Lung microvascular endothelial cell (primary cell): ENCODE results near the gene ZBTB45. TPM values are rescaled to one million over a fixed set of nuclear protein-coding genes. Genes with fewer than 3 reads are reported as not detected.

ENCODE experiments used
- DNase-seq, 2 donors: peaks; one replicate each; pipeline versions ENCODE4 v3.0.0 to v3.0.0-alpha.2; 2010; ENCODE audit warnings: low read depth in 2 of 2
- total RNA-seq: library from RNA; depleted of rRNA; stranded (reverse); fragments of >200 nt; gene quantifications from 2 replicates; pipeline ENCODE4 v1.2.1, GENCODE V29; 2014

Gene ZBTB45
- total RNA-seq = 3.7 and 5.0 TPM in 2 replicates

DNA sequence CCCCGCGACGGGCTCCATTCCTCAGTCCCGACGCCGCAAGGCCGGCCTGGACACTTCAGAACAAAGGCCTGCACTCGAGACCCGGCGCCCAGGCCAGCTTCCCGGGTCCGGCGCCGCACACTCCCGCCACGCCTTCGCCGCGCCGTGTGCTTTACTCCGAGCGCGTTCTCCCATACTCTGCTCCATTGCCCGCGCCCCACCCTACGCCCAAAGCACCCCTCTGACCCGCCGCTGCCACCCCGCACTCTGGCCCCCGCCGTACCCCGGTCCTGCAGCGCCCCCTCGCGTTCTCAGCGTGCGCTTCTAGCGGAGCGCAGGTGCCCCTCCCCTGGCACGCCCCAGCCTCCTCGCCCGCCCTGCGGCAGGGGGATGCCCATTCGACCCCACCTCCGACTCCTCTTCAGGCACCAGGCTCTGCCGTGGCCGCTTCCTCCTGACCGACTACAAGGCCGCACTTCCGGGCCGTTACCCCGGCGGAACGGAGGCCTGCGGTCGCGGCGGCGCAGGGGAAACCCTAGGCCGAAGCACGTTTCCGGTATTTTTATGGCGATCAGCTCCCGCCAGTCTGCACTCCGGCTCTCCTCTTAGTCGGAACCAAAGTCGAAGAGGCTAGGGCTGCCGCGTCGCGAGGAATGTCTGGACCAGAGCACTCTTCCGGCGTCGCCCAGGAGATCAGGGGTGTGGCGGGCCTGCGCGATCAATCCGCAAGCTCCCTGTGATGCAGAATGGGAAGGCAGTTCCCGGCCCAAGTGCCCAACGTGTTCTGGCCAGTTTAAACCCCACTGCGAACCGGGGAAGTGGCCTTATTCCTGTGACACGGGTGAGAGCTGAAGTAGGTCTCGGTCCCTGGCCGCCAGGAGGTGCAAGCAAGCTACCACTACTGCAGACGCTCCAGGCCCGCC, at the start of gene ZBTB45:
Gene ZBTB45 (minus strand): TSS at position 456 of the 902 bp plus-strand sequence. CDS start 2,137 bp downstream, outside the sequence.
- DNase-seq = peak; percentile 93 to 97

DNA sequence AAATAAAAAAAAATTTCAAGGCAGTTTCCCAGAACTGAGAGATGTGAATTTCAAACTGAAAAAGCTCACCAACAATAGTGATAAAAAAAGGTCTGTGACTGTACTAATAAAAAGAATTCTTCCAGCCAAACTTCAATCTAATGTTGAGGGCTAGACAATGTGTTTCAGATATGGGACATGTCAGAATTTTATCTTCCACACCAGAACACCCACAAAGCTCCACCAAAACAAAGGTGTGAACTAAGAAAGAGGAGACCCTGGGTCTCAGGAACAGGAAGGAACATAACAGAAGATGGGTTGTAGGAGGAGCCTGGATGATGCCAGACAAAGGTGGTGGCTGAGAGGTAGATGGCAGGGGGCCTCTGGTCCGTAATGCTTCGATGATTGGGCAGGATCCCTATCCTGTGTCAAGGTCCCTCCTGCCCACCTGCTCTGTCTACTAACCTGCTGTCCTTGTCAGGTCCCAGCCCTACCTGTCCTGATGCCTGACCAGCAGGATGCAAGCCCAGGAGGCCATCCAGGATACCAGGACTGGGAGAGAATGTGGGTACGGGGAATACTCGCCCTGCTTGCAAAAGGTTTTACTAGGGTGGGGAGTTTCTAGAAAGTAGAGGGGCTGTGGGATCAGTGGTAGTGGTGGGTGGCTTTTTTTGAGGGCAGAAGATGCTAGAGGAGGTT, 49.0 kb upstream of the ZBTB45 start:
- DNase-seq = no peak

DNA sequence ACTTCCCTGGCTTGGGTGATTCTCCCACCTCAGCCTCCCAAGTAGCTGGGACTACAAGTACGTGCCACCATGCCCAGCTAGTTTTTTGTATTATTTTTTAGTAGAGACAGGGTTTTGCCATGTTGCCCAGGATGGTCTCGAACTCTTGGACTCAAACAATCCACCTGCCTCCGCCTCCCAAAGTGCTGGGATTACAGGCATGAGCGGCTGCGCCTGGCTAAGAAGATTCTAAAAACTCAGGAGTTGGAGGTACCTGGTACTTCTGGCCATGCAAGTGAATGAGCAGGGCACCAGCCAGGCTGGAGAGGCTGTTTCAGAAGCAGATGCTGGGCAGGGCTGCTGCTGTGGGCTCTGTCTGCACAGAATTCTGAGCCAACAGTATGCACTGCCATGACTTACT, 47.4 kb upstream of the ZBTB45 start:
- no peak for DNase-seq

DNA sequence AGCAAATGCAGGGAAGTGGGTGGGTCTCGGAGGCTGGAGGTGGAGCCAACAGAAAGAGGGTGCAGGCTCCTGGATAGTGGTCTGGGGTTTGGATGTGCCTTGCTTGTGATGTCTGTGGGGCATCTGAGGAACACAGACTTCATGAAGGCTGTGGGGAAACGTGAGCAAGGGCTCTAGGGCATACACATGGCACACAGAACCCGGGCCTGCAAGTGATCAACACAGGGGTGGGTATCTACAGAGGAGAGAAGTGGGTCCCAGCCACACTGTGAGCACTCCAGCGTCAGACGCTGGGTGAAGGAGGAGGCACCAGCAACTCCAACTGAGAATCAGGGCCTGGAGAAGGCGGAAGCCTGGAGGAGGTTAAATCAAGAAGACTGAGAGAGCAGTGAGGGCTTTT, 44.2 kb upstream of the ZBTB45 start:
- DNase-seq = no peak

DNA sequence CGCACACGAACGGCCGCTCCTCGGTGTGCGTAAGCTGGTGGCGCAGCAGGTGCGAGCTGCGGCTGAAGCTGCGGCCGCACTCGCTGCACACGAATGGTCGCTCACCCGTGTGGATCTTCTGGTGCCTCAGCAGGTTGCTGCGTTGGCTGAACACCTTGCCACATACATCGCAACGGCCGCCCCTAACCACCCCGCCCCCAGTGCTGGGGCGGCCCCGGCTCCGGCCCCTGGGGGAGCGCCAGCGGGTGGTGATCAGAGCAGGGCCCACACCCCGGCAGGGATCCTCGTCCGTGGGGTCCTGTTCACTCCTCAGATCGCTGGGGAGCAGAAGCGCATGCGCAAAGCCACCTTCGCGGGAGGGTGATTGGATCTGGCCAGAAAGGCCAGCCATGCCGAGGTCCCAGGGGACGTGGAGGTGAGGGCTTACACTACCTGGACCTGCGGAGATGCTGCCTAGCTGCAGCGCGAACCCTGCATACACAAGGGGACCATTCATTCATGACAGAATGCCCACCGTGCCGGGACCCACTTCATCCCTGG, 43.5 kb upstream of the ZBTB45 start:
- DNase-seq = no peak

DNA sequence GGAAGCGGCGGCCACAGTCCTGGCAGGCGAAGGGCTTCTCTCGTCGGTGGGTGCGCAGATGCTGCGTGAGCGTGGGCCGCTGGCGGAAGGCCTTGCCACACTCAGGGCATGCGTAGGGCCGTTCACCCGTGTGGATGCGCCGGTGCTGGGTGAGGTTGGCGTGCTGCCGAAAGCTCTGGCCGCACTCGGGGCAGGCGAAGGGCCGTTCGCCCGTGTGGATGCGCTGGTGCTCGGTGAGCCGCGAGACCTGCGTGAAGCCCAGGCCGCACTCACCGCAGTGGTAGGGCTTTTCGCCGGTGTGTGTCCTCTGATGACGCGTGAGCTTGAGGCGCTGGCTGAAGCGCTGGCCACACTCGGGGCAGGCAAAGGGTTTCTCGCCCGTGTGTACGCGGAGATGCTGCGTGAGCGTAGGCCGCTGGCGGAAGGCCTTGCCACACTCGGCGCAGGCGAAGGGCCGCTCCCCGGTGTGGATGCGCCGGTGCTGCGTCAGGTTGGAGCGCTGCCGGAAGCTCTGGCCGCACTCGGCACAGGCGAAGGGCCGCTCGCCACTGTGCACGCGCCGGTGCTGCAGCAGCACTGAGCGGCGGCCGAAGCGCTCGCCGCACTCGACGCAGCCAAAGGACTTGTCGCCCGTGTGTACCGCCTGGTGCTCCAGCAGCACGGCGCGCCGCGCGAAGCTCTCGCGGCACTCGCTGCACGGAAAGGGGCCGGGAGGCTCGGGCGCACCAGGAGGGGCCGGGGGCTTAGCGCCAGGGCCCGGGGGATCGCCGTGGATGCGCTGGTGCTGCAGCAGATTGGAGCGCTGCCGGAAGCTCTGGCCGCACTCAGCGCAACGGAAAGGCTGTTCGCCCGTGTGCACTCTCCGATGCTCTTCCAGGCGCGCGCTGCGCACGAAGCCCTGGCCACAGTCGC, 42.8 kb upstream of the ZBTB45 start:
- DNase-seq = peak; percentile 39 to 59

DNA sequence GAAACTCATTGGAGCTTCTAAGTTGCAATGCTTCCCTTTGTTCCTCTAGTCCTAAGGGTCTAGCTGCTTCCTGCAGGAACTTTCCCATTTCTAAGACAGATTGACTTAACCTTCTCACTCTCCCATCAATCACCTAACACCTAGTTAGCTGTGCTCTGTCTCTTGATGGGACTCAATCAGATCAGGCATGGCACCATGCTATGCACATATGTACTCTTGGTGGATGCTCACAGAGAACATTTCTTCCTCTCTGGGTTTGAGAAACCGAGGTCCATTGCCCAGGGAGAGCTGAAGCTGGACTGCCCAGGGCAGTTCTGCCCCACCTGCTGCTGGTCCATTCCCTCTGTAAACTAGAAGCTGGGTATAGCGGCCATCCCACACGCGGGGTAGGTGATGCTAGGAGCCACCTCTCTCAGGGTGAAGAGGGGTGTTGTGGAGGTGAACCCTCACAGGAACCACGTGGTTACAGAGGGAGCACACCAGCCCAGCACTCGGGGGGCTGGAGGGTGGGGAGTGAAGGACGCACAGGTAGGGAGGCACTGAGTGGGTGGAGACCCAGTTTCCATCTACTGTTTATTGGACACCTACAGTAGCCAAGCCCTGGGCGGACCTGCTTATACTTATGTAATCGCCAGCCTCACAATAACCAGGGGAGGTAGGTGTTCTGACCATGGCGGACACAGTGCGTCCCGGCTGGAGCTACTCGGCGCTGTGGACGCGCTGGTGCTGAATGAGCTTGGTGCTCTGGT, 41.9 kb upstream of the ZBTB45 start:
- DNase-seq = no peak

DNA sequence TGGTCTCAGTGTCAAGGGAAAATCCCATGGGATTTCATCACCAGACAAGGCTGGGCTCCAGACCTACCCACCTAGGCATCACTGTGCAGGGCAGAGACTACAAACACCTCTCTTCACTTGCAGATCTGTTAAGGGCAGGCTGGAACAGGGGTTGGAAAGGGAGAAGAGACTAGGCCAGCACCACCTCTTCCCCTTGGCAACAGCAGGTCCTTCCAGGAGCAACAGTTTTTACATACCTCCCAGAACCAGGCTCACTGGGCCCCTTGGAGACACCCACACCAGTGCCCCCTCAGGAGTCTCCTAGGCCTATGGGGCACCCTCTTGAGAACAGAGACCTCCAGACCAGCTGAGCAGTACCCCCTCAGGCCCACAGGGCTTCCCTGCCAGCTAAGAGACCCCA, 41.3 kb upstream of the ZBTB45 start:
- DNase-seq = no peak

DNA sequence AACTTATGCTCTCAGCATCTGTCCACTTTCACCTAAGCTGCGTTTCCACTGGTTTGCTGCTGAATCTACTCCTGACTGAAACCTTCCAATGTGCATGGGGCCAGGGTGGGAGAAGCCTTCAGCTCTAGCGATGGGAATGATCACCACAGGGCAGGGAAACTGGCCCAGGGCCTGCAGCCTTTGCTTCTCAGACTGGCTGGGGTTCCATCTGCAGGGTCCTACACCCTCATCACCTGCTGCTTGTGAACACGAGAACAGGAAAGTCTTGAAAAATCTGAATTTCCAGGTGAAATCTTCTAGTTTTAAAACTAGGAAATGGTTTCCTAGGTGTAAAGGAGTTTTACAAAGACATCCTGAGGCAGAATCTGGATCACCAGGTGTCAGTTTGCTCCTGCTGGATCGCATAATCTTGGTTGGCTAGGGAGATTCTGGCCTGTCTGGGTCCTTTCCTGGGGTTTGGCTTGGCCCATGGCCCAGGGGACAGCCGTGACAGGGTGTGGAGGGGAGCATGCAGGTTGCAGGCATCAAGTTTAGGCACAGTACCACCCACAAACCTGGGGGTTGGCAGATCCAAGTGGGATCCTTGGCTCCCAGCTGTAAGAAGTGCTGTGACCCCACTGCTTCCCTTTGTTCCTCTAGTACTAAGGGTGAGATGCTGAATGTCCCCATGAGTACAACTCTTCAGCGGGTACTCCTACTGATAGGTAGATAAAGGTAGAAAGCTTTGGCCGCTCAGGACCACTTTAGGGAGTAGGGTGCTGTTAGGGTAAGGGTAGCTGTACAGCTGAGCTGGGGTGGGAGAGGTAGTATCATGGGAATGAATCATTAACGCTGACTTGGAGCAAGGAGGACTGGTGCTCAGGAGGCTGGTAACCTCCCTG, 40.6 kb upstream of the ZBTB45 start:
- DNase-seq = no peak

DNA sequence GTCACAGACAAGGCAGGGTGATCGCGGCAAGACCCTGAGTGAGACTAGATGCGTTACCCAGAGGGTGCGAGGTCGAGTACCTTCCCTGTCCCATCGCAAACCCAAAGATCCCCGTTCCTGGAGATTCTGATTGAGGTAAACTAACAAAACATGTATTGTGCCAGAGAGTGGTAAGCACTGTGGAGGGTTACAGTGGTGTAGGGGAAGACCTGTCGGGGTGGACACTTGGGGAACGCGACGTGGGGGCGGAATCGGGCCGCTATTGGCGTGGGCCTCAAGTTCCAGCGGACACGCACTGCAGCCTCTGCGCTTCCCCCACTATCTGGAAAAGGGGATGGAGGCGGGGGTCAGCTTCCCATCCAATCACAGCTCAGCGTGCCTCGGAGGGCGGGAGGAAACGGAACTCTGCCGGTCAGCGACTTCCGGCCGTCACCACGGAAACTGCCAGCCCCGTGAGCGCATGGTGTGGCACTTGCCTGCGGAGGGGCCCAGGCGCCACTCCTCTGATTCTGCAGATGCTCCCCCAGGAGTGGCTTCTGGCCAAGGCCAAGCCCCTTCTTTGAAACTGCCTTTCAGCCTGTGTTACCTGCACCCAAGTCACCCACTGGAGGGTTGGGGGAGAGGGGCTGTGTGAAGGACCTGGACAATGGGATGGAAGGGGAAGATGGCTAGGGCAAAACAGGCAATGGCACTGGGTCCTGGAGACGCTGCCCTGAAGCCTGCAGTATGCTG, 39.8 kb upstream of the ZBTB45 start:
- peak; percentile 87 to 93 for DNase-seq

DNA sequence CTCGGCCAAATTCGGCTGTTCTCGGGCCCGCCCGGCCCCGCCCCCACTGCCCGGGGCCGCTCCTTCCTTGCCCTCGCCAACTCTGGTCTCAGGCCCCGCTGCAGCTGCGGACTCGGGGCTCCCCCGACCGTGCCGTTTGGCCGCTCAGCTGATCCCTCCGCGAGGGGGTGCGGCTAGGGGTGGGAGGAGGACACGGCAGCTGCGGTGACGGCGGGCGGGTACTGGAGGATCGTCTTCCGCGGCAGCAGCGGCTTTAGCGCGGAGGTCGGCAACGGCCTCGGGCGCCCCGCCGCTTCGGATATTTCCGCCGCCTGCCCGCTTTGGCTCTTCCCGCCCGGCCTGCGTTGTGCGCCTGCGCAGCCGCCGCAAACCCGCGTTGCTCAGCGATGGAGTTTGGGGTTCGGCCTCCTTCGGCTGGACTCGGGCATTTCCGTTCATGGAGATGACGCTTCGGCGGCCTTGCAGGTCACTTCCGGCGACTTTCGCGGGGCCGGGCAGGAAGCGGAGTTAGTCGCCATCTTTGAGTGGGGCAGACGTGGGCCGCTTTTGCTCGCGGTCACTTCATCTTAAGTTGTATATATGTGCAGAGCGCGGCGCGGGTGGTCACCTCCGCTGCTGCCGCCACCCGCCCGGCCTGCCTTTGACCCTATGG, 39.1 kb upstream of the ZBTB45 start:
- DNase-seq = peak; percentile 99

DNA sequence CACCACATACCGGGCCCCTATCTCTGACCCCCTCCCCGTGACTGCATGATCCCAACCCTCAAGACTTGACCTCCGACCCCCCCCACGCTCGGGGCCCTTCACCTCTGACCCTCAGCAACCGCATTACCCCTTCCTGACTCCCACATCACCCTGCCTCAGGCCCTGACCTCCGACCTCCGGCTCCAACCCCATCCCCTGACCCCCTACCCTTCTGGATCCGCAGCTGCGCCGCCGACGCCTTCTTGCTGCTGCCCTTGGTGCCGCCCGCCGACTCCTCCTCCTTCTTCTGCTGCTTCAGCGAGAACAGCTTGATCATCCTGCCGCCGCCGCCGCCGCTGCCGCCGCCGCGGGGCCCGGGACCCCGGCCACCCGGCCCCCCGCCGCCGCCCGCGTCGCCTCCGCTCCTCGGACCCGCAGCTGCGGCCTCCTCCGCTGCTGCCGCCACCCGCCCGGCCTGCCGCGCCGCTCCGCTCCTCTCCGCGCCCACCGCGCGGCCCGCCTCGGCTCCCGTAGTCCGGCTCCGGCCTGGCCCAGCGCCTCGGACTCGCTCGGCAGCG, 38.5 kb upstream of the ZBTB45 start, which contains the start of gene UBE2M:
Gene UBE2M (minus strand): TSS at position 546 of the 557 bp plus-strand sequence. CDS start 230 bp downstream, at position 316.
- DNase-seq = peak in 1 of 2 donors; percentile 68

DNA sequence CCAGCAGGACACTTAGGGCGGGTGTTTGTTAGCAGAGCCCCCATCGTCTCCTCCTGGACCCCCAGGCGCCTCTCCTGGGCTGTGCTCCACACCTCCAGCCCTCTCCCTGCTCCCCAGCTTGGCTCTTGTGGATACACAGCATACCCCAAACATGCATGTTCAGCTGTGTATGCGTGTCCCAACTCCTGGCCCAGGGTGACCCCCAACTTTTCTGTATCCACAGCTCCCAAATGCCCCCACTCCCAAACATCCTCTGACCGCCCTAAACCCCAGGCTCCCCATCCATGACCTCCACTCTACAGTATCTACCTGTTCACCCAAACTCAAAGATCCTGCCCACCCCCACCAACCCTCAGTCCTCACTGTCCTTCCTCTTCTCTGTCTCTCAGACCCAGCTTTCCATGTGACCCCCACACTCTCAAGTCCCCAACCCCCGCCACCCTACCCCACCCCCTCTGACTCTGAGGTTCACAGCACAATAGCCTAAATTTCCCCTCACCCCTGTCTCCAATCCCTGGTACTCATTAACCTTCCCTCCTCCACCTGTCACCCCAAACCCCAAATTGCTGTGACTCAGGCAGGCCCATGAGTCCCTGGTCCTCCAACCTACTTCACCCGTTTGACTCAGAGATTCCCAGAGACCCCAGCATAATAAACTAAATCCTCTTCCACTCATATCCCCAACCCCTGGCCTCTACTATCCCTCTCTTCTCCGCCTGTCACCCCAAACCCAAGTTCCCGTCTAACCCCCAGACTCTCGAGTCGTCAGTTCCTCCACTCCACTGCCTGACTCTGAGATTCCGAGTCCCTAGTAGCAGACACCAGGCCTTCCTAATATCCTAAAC, 37.8 kb upstream of the ZBTB45 start:
- DNase-seq = no peak

DNA sequence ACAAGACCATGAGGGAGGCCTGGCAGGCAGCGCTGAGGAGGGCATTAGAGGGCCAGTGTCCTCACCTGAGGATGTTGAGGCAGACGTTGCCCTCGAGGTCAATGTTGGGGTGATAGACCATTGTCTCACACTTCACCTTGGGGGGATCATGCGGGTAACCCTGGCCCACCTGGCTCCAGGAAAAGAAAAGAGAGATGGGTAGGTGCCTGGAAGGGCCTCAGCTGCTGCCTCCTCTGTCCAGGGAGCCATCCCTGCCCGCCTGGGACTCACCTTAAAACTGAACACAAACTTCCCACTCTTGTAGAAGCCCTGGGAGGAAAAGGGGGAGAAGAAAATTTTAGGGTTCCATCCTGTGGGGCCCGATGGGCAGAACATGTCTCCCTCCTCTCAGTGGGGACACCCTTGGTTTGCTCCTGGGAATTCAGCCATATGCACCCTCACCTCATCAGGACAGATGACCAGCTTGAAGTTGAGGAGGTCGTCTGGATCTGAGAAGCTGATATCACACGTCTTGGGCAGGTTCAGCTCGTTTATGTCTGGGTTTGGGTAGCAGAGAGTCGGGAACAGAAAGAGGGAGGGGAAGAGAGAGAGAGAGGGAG, 37.1 kb upstream of the ZBTB45 start:
- no peak for DNase-seq

DNA sequence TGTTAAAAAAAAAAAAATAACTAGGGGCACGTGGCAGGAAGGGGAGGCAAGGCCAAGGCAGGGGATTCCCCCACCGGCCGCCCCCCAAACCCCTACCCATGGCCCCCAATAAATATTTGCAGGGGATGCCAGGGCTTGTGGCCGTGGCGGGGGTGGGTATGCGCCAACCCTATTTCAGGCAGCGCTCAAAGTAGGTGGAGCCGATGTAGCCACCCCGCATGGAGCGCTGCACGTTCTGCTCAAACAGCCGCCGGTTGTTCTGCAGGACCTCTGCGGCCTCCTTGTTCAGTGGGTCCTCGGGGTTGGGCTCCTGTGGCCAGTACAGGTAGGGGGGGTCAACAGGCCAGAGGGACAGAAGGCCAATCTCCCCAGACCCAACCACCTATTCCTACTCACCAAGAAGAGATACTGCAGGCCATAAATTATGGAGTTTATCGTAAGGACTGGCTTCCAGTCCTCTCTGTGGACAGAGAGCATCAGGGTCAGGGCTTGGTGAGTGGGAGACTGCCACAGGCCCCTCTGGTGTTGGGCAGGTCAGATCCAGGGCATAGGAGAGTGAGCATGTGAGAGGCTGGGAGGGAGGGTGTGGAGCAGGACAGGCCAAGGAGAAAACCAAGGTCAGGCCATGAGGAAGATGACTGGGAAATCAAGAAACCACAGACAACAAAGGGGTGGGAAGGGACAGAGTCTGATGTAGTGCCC, 36.5 kb upstream of the ZBTB45 start:
- DNase-seq = no peak

DNA sequence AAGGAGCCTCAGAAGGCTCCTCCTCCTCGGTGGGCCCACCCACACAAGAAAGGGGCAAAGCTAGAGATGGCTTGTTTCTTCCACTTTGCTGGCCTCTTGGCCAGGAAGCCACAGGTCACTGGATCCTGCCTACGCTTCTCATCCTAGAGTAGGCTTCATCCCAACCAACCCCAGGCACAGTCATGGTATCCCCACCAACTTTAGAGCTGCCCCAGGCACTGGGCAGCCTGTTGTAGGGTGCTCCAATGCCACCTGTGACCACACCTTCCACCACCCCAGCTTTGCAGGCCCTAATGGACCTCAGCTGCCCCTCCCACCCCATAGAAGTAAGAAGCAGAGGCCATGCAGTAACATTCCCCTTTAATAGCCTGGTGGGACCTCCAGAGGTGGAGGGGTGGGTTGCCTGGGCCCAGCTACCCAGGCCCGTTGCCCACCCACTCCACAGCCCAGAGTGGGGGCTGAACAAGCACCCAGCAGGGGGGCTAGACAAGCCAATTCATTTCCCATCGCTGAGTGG, 35.8 kb upstream of the ZBTB45 start:
- DNase-seq = no peak
